COLO668 (cell line): ENCODE data around the gene INSM1.

ENCODE experiments used
- DNase-seq: peaks from one replicate; lab custom pipeline; 2025; ENCODE audit not compliant: unreplicated experiment; lab: John Stamatoyannopoulos, UW

The INSM1 gene

GRCh38 chr20:20417876-20418676, 50.2 kb downstream of the INSM1 start:
- no peak for DNase-seq
